ENCODE data around the gene ERVFRD-1.

- TF ChIP-seq CTCF (IDR thresholded peaks at IDR 0.05) (no peak), POLR2A (IDR thresholded peaks at IDR 0.05) (no peak)
These were observed 15.4 kb downstream of the ERVFRD-1 start for GRCh38 chr6:11096109-11096508.
